K562 (cell line): ENCODE data around the gene MRPS18B. TPM values are rescaled to one million over a fixed set of nuclear protein-coding genes. Genes with fewer than 3 reads are reported as not detected.

Source experiments
- ATF3 ChIP-seq, 2 experiments: fragments of 450-650 bp in 1 of 2; sonication (generic) in 1 of 2; formaldehyde crosslinking in 1 of 2; IDR thresholded peaks in 1 of 2; conservative IDR thresholded peaks in 1 of 2; 2 replicates each; pipeline versions ENCODE4 v1.6.1 to v1.8.1; 2016 to 2023; ENCODE audit warnings: mild to moderate bottlenecking in 2 of 2, moderate library complexity in 2 of 2, inconsistent platforms in 1 of 2, missing genetic modification reagents in 1 of 2
- CAMTA2 ChIP-seq: fragments of 250-450 bp; sonication (Bioruptor Pico); conservative IDR thresholded peaks from 2 replicates; pipeline ENCODE4 v1.5.1; 2022
- DEAF1 ChIP-seq: fragments of 450-650 bp; formaldehyde crosslinking; IDR thresholded peaks from 2 replicates; pipeline ENCODE4 v1.4.0; 2020; ENCODE audit warnings: mild to moderate bottlenecking, moderate library complexity
- ILF3 ChIP-seq: fragments of 450-650 bp; IDR thresholded peaks from 2 replicates; pipeline ENCODE4 v1.6.1; 2018; ENCODE audit warnings: antibody characterized with exemption, mild to moderate bottlenecking, moderate library complexity, borderline replicate concordance
- JUND ChIP-seq, 2 experiments: IDR thresholded peaks; 2 replicates in 1 of 2; 3 replicates in 1 of 2; pipeline ENCODE4 v1.6.1; 2011; ENCODE audit warnings: borderline replicate concordance in 2 of 2, low read depth in 2 of 2, low read length in 2 of 2, improper control_type of control experiment in 1 of 2, missing biosample characterization in 1 of 2, missing genetic modification characterization in 1 of 2, missing genetic modification reagents in 1 of 2
- KDM1A ChIP-seq, 2 experiments: fragments of 450-650 bp; IDR thresholded peaks; 2 replicates each; pipeline ENCODE4 v1.6.1; 2016; ENCODE audit warnings: mild to moderate bottlenecking in 2 of 2
- KDM4B ChIP-seq, 2 experiments: fragments of 450-650 bp in 1 of 2; sonication (generic) in 1 of 2; IDR thresholded peaks; 2 replicates each; pipeline ENCODE4 v1.6.1; 2016 to 2017; ENCODE audit warnings: borderline replicate concordance in 2 of 2, antibody characterized with exemption in 1 of 2, low read depth in 1 of 2, mild to moderate bottlenecking in 1 of 2
- POLR2AphosphoS2 ChIP-seq: IDR thresholded peaks from 2 replicates; pipeline ENCODE4 v1.6.1; 2012; ENCODE audit warnings: low read length, improper control_type of control experiment
- POLR2AphosphoS5 ChIP-seq: IDR thresholded peaks from 2 replicates; pipeline ENCODE4 v1.6.1; 2011; ENCODE audit warnings: mild to moderate bottlenecking, low read depth, low read length, moderate library complexity; ENCODE audit not compliant: control insufficient read depth, insufficient read depth
- PREB ChIP-seq: sonication (generic); formaldehyde crosslinking; IDR thresholded peaks from 2 replicates; pipeline ENCODE4 v1.8.1; 2023; ENCODE audit warnings: mild to moderate bottlenecking, missing genetic modification reagents
- STAT5B ChIP-seq: fragments of 250-450 bp; sonication (Bioruptor Pico); IDR thresholded peaks from 2 replicates; pipeline ENCODE4 v1.8.0; 2021; ENCODE audit warnings: mild to moderate bottlenecking, inconsistent platforms
- SUPT5H ChIP-seq: fragments of 450-650 bp; IDR thresholded peaks from 2 replicates; pipeline ENCODE4 v1.6.1; 2016
- THRB ChIP-seq: fragments of 450-650 bp; formaldehyde crosslinking; conservative IDR thresholded peaks from 2 replicates; pipeline ENCODE4 v1.4.0; 2022; ENCODE audit warnings: mild to moderate bottlenecking, missing genetic modification characterization
- ZNF197 ChIP-seq: fragments of 200-800 bp; sonication (Bioruptor generic); IDR thresholded peaks from 2 replicates; pipeline ENCODE4 v1.6.1; 2016; ENCODE audit warnings: low read depth, missing genetic modification characterization, missing compliant biosample characterization
- polyA plus RNA-seq, 8 experiments: library from polyadenylated mRNA; depleted of rRNA in 4 of 8; stranded (reverse) in 5 of 8; unstranded in 3 of 8; fragments of >200 nt; fragmentation: Nextera tagmentation in 2 of 8; fragmentation: Illumina TruSeq in 1 of 8; extraction: Ambion mirVana in 2 of 8; extraction: Trizol in 1 of 8; gene quantifications; 2 replicates each; pipeline versions ENCODE4 v1.2.1 to v1.2.3, GENCODE V29; 2011 to 2014; ENCODE audit warnings: inconsistent platforms in 1 of 8, missing spikeins in 1 of 8
- total RNA-seq, 7 experiments: library from RNA; depleted of rRNA in 6 of 7; stranded (reverse); fragments of >200 nt in 6 of 7; fragmentation: Illumina TruSeq in 2 of 7; extraction: Trizol in 2 of 7; gene quantifications; 2 replicates each; pipeline versions ENCODE4 v1.2.1 to v1.2.3, GENCODE V29; 2011 to 2021; ENCODE audit warnings: low replicate concordance in 1 of 7

The MRPS18B gene
- total and polyA plus RNA-seq, 9 of the 15 experiments (the other 6 are each of a cell fraction or from before 2014, with no cell fraction given) = 132 to 383 (median 178) TPM

GRCh38 chr6:30613251-30614043 is 4.2 kb upstream of the MRPS18B start (continued):
- TF ChIP-seq THRB (CRISPR knock-in tag) (peak; percentile 71; the same call in 1 of the 2 replicates), CAMTA2 (CRISPR knock-in tag) (peak; percentile 88; the same call in 1 of the 2 replicates), POLR2AphosphoS2 (peak; percentile 16; the same call in 1 of the 2 replicates), ZNF197 (CRISPR knock-in tag) (no peak), KDM4B (IDR thresholded peaks at IDR 0.05; ENCODE audit: borderline replicate concordance in 2 of 2, low read depth in 1 of 2) (no peak), ILF3 (peak; percentile 30; the same call in 1 of the 2 replicates), PREB (no peak), DEAF1 (peak; percentile 1; the same call in 1 of the 2 replicates), JUND (IDR thresholded peaks at IDR 0.05; ENCODE audit: borderline replicate concordance, low read depth, low read length) (0 out of 2 replicates have a peak, but pooled peaks have one; percentile 34), JUND (tag; IDR thresholded peaks at IDR 0.05; ENCODE audit: borderline replicate concordance, low read depth, low read length) (0 out of 3 replicates have a peak, but pooled peaks have one; percentile 16), STAT5B (0 out of 2 replicates have a peak, but pooled peaks have one; percentile 50), SUPT5H (peak; percentile 62), POLR2AphosphoS5 (peak; percentile 67; the same call in 1 of the 2 replicates), ATF3 (IDR thresholded peaks at IDR 0.05) (0 out of 2 replicates have a peak, but pooled peaks have one; percentile 11), ATF3 (CRISPR knock-in tag; conservative IDR thresholded peaks at IDR 0.05) (no peak), KDM1A (IDR thresholded peaks at IDR 0.05) (0 out of 4 replicates have a peak, but pooled peaks of 1 of the 2 experiments have one; percentile 20)
